HG02970 (cell line): Measurements from ENCODE around the gene PEX11B.
"Not testable (repeated sequence)": the region's sequence is repeated elsewhere in the genome, so short reads cannot be mapped to it uniquely, and the experiment has no call there.

ENCODE experiments used
- ATAC-seq: cut with Tn5 transposase; IDR thresholded peaks from one replicate; pipeline ENCODE4 v1.9.1; 2021; ENCODE audit warnings: mild to moderate bottlenecking, moderate library complexity, moderate number of reproducible peaks; ENCODE audit not compliant: unreplicated experiment, low FRiP score

The PEX11B gene

DNA sequence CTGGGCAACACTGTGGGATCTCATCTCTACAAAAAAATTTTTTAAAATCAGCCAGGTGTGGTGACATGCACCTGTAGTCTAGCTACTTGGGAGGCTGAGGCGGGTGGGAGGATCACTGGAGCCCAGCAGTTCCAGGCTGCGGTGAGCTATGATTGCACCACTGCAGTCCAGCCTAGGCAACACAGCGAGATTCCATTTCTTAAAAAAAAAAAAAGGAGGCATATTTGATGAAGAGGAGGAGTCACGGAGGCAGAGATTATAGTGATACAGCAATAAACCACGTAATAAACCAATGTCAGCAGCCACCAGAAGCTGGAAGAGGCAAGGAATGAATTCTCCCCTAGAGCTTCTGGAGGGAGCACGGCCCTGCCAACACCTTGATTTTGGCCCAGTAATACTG is 35.3 kb upstream of the PEX11B start:
- ATAC-seq, result no peak

DNA sequence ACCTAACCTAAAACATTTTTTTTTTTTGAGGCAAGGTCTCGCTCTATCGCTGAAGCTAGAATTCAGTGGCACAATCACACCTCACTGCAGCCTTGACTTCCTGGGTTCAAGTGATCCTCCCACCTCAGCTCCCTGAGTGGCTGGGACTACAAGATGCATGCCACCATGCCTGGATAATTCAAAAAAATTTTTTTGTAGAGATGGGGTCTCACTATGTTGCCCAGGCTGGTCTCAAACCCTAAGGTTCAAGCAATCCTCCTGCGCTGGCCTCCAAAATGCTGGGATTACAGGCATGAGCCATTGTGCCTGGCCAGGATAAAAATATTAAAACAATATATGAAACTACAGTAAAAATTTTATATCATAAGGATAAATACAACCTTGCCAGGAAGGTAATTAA is 34.4 kb upstream of the PEX11B start:
- ATAC-seq, result no peak

DNA sequence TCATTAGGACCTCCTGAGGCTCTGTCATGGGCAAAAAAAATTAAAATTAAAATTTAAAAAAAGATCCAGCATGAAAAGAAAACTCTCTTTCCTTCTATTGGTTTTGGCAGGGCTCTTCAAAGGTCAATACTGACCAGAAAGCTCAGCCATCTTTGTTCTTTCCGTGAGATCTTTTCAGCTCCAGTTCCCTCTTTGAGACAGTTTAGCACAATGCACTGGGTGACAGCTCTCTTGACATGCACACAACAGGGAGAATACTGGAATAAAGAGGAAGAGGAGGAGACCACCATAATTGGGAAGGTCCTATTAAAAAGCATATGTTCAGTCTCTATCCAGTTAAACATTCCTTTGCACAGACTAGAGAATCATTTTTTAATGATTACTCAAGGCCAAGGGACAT is 33.0 kb upstream of the PEX11B start:
- no peak for ATAC-seq

DNA sequence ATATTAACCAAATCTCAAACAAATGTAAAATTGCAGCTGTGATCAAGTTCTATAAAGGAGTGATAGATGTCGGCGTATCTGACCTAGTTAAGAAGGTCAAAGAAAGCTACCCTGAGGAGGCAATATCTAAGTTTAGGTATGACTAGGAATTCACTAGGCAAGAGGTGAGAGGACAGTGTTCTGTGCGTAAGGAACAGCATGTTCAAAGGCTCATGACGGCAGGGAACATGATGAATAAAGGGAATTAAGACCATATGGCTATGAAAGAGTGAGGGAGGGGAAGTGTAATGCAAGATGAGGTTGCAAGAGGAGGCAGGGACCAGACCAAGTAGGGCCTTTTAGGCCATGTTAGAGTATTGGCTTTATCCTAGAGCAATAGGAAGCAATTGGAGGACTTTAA is 30.7 kb upstream of the PEX11B start:
- ATAC-seq, result no peak

DNA sequence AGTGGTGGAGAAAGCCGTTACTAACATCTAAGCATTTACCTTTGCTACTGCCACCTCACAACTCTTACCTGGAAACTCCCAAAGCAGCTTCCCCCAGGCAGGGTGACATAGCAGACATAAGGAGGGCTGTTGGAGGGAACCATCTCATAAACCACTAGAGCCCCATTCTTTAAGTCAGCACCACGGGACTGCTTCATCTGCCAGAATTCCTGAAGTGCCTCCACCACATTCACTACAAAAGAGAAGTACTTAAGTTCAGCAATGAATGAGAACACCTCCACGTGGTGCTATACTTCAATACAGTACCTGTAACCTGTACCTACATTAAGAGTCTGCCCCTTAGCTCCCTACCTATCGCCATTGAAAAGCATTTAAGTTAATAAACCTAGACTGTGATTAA is 29.0 kb upstream of the PEX11B start:
- no peak for ATAC-seq

- ATAC-seq, result no peak
Observed at GRCh38 chr1:145946477-145946986, 28.0 kb upstream of the PEX11B start.

GRCh38 chr1:145944532-145944931 is 26.0 kb upstream of the PEX11B start:
- no peak for ATAC-seq

GRCh38 chr1:145942871-145943270 is 24.4 kb upstream of the PEX11B start:
- no peak for ATAC-seq

GRCh38 chr1:145942405-145942804 is 23.9 kb upstream of the PEX11B start:
- ATAC-seq, result no peak

DNA sequence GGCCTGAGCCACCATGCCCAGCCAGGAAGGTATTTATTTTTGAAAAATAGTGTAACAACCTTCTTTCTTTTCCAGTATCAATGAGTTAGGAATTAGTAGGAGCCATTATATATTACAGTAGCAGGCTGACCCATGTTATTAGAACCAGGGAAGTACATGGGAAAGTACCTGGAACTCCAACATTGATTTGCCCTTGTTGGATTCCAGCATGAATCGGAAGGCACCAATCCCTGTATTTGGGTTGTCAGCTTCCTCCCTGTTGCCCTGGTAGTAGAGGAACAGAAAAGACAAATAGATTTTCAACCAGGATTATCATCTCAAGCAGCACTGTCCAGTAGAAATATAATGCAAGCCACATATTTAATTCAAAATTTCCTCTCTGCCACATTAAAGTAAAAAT is 18.9 kb upstream of the PEX11B start:
- no peak for ATAC-seq

DNA sequence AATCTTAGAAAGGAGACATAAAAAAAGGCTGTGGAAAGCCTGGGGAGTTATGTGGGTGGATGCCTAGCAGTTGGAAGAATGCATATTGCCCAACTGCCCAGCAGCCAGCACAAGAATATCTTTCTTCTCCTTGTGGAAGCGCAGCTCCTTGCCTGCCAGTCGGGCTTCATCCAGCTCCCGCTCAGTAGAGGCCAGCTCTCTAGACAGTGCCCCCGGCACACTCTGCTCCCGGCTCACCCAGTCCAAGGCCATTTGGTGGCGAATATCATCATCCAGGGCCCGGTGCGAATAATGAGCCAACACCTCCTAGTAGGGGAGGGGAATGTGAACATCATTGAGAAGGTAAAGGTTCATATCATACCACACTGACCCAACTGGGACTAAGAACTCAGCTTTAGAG is 17.7 kb upstream of the PEX11B start:
- ATAC-seq, result no peak

DNA sequence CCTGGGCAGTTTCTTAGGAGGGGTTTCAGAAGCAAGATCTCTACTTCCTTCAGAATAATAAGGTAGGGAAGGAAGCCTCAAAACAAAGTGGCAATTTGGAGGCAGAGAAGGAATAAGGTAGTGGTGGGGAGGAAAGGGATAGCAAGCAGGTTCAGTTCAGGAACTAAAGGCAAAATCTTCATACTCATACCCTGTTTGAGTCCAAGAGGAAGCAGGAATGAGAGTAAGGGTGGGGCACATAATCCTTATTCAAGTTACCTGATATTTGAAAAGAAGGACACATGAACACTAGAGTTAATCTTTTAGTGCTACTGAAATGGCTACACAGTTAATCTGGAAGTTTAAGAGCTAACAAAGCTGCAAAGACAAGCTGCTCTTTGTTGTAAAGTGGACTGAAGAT is 17.2 kb upstream of the PEX11B start:
- ATAC-seq, result no peak

GRCh38 chr1:145932522-145933009 is 14.0 kb upstream of the PEX11B start:
- ATAC-seq, result not testable (repeated sequence)

DNA sequence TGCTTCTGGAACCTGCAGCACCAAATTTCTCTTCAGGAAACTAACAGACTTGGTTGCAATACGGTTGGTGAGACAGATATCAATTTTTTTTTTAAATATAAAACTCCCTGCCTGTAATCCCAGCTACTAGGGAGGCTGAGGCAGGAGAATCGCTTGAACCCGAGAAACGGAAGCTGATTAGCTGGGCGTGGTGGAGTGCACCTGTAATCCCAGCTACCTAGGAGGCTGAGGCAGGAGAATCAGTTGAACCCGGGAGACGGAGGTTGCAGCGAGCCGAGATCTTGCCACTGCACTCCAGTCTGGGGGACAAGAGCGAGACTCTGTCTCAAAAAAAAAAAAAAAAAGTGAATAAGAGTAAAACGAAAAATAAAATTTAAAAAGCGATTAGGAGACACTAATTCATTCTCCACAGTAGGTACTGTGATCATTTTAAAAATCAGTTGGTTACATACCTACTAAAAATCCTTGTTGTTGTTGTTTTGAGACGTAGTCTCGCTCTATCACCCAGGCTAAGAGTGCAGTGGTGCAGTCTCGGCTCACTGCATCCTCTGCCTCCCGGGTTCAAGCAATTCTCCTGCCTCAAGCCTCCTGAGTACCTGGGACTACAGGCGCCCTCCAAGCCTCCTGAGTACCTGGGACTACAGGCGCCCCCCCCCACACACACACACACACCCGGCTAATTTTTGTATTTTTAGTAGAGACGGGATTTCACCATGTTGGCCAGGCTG is 9.6 kb upstream of the PEX11B start:
- ATAC-seq, result no peak

GRCh38 chr1:145927063-145927886 is 8.8 kb upstream of the PEX11B start, which contains the start of gene RBM8A:
RBM8A (minus strand) TSS chr1:145927484; CDS start chr1:145927426, 58 bp downstream.
- ATAC-seq, result peak; percentile 92

GRCh38 chr1:145926686-145927062 is 8.2 kb upstream of the PEX11B start:
- no peak for ATAC-seq

DNA sequence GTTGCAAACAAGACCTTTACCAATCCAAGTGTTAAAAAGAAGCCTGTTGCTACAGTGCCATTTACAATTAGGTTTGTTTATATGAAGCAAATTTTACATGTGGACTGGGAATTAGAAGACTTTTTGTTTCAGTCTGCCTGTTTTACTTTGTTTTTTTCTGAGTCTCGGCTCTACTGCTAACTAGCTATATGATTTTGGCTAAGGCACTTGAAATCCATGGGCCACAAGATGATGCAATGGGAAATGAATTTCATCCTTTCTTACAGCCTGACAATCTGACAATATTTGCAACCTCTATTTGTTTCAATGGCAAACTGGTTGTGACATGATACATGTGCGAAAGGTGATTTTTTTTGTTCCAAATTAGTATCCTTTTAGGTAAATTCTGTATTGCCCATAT is 3.7 kb upstream of the PEX11B start:
- no peak for ATAC-seq

- ATAC-seq, result not testable (repeated sequence)
Observed at GRCh38 chr1:145920297-145920696, 1.8 kb upstream of the PEX11B start.

DNA sequence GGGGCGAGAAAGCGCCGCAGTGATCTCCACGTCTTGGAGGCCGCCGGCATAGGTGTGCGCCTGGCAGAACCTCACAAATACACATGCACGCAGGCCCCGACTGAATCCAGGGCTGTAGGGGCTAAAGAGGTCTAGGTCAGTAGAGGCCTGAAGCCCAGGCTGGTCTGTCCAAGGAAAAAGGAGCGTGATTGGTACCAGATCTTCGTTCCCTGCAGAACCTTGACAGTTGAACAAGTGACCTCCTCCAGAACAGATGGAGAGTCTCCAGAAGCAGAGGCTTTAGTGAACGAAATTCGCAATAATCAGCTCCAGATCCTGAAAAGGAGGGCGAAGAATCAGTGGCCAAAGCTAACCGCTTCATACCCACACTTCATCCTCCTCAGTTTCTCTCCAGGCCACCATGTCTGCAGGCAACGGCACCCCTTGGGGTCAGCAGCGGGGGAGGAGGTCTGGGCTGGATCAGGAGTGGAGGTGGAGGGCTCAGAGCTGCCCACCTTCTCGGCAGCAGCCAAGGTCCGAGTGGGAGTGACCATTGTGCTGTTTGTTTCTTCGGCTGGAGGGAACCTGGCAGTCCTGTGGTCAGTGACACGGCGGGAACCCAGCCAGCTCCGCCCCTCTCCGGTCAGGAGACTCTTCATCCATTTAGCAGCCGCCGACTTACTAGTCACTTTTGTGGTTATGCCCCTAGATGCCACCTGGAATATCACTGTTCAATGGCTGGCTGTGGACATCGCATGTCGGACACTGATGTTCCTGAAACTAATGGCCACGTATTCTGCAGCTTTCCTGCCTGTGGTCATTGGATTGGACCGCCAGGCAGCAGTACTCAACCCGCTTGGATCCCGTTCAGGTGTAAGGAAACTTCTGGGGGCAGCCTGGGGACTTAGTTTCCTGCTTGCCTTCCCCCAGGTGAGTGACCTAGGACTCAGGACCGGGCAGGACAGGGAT is 749 bp upstream of the PEX11B start:
- peak; percentile 71 for ATAC-seq

- ATAC-seq, result no peak
Observed at GRCh38 chr1:145917595-145917994, 922 bp downstream of the PEX11B start.
